HG03575 (cell line): ENCODE data around the gene ARHGAP10.

Experiments used
- ATAC-seq: cut with Tn5 transposase; IDR thresholded peaks from one replicate; pipeline ENCODE4 v1.9.1; 2021; ENCODE audit not compliant: unreplicated experiment, insufficient number of reproducible peaks, low FRiP score; ENCODE audit errors: extremely low read depth

Gene ARHGAP10

GRCh38 chr4:147816382-147817254, 84.7 kb downstream of the ARHGAP10 start:
- no peak for ATAC-seq

GRCh38 chr4:147820975-147821374, 89.1 kb downstream of the ARHGAP10 start:
- no peak for ATAC-seq

GRCh38 chr4:147821555-147821954, 89.7 kb downstream of the ARHGAP10 start:
- peak; percentile 69 for ATAC-seq

- no peak for ATAC-seq
Measured at GRCh38 chr4:147822128-147822527, 90.2 kb downstream of the ARHGAP10 start.

- no peak for ATAC-seq
Measured at GRCh38 chr4:147823130-147823529, 91.2 kb downstream of the ARHGAP10 start.

GRCh38 chr4:147824316-147824715, 92.4 kb downstream of the ARHGAP10 start:
- ATAC-seq: no peak

- no peak for ATAC-seq
Measured at GRCh38 chr4:147824884-147825283, 93.0 kb downstream of the ARHGAP10 start.

GRCh38 chr4:147825451-147826287, 93.8 kb downstream of the ARHGAP10 start:
- ATAC-seq: no peak

- no peak for ATAC-seq
Measured at GRCh38 chr4:147826288-147826646, 94.4 kb downstream of the ARHGAP10 start.

- no peak for ATAC-seq
Measured at GRCh38 chr4:147828331-147828905, 96.5 kb downstream of the ARHGAP10 start.

- ATAC-seq: no peak
Measured at GRCh38 chr4:147829401-147830101, 97.7 kb downstream of the ARHGAP10 start.

- ATAC-seq: no peak
Measured at GRCh38 chr4:147830102-147830463, 98.2 kb downstream of the ARHGAP10 start.

- no peak for ATAC-seq
Measured at GRCh38 chr4:147830987-147831386, 99.1 kb downstream of the ARHGAP10 start.

- ATAC-seq: no peak
Measured at GRCh38 chr4:147831551-147832171, 99.8 kb downstream of the ARHGAP10 start.

- no peak for ATAC-seq
Measured at GRCh38 chr4:147833254-147833653, 101.4 kb downstream of the ARHGAP10 start.

- no peak for ATAC-seq
Measured at GRCh38 chr4:147833741-147834140, 101.9 kb downstream of the ARHGAP10 start.

GRCh38 chr4:147834480-147834879, 102.6 kb downstream of the ARHGAP10 start:
- no peak for ATAC-seq

- no peak for ATAC-seq
Measured at GRCh38 chr4:147836807-147837206, 104.9 kb downstream of the ARHGAP10 start.

GRCh38 chr4:147837435-147837834, 105.5 kb downstream of the ARHGAP10 start:
- ATAC-seq: no peak
